Fibroblast of villous mesenchyme (primary cell): ENCODE data around the gene GLE1. TPM values are rescaled to one million over a fixed set of nuclear protein-coding genes. Genes with fewer than 3 reads are reported as not detected.

Source experiments
- DNase-seq: peaks from one replicate; pipeline ENCODE4 v3.0.0-alpha.2; 2010; ENCODE audit warnings: low read depth
- H3K4me3 ChIP-seq: 2 replicates; pipeline ENCODE4 v1.5.1; 2011; ENCODE audit warnings: low read depth, mild to moderate bottlenecking, low read length
- CTCF ChIP-seq: IDR thresholded peaks from 2 replicates; pipeline ENCODE4 v1.5.1; 2012; ENCODE audit warnings: low read depth, mild to moderate bottlenecking, low read length; ENCODE audit not compliant: insufficient read depth
- total RNA-seq: library from RNA; depleted of rRNA; stranded (reverse); fragments of >200 nt; gene quantifications from 2 replicates; pipeline ENCODE4 v1.2.3, GENCODE V29; 2012

GLE1 gene
- total RNA-seq, 1 donor: 35.0 TPM

GRCh38 chr9:128484686-128485413, 19.7 kb upstream of the GLE1 start:
- DNase-seq: no peak
- no peak for TF ChIP-seq CTCF
- no peak overlapping the region for H3K4me3 ChIP-seq

- H3K4me3 ChIP-seq: no peak overlapping the region
- TF ChIP-seq CTCF: no peak
- no peak for DNase-seq
These were observed 19.1 kb upstream of the GLE1 start for GRCh38 chr9:128485414-128485855.

- no peak for DNase-seq
- H3K4me3 ChIP-seq: no peak overlapping the region
- no peak for TF ChIP-seq CTCF
These were observed 18.3 kb upstream of the GLE1 start for GRCh38 chr9:128486201-128486600.

GRCh38 chr9:128493424-128493823, 11.1 kb upstream of the GLE1 start:
- no peak for TF ChIP-seq CTCF
- no peak for DNase-seq
- H3K4me3 ChIP-seq: no peak overlapping the region

- TF ChIP-seq CTCF: no peak
- no peak for DNase-seq
These were observed 10.3 kb upstream of the GLE1 start for GRCh38 chr9:128494108-128494745.

GRCh38 chr9:128494746-128495129, 9.8 kb upstream of the GLE1 start:
- TF ChIP-seq CTCF: no peak
- no peak for DNase-seq

More at GRCh38 chr9:128494108-128494745, 10.3 kb upstream of the GLE1 start:
- no peak overlapping the region for H3K4me3 ChIP-seq

More at GRCh38 chr9:128494746-128495129, 9.8 kb upstream of the GLE1 start:
- H3K4me3 ChIP-seq: no peak overlapping the region
